Caki2 (cell line): ENCODE data around the gene BABAM2. TPM values are rescaled to one million over a fixed set of nuclear protein-coding genes. Genes with fewer than 3 reads are reported as not detected.
"Not testable (repeated sequence)": the region's sequence is repeated elsewhere in the genome, so short reads cannot be mapped to it uniquely, and the experiment has no call there.

Source experiments
- DNase-seq: peaks from one replicate; pipeline ENCODE4 v3.0.0-alpha.2; 2015; ENCODE audit warnings: low read depth
- in situ Hi-C: cut with HindIII; loops from 2 replicates; pipeline ENCODE4 v1.10.0; 2016; ENCODE audit warnings: low sequenced_read_pairs, low pct_unique_long_range_greater_than_20kb, mixed read lengths
- total RNA-seq: library from RNA; depleted of rRNA; stranded (reverse); fragments of >200 nt; shearing (Covaris generic); gene quantifications from 2 replicates; pipeline ENCODE4 v1.2.3, GENCODE V29; 2014; ENCODE audit warnings: low replicate concordance

BABAM2 gene
- total RNA-seq, 1 experiment from 2014 or later: 47.4 TPM

DNA sequence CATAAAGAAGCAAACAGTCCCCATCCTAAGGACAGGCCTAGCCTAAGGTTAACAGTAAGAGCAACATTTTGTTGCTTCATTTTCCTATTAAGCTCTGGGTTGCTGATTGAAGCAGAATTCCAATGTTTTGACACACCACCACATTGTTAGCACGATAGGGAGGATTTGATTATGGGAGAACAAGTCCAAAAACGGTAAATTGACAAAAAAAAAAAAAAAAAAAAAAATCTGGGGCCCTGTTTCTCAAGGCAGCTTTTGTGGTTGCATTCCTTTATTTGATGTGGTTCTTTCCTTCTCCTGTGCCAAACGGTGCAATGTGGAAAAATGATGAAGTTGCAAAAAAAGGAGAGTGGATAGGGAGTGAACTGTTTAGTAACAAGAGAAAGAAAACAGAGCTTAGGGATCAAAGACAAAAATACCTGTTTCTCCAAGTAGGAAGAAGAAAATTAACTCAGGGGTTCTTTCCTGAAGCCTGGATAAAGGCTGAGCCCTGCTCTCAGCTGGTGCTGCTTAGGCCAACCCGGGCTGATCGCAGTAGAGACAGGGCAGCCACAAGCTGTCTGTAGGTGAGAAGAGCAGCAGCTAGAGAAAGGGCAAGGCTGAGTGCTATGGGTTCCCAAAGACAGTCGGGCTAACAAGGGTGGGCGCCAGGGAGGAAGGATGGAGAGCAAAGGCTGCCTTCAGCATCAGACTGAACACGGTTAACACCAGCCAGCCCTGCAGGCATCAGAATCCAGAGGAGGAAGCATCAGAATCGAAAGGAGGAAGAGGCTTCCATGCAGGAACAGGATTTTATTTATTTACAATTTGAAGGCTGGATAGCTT lies 334.3 kb downstream of the BABAM2 start:
- no peak for DNase-seq
- in situ Hi-C loops: no loop called here

DNA sequence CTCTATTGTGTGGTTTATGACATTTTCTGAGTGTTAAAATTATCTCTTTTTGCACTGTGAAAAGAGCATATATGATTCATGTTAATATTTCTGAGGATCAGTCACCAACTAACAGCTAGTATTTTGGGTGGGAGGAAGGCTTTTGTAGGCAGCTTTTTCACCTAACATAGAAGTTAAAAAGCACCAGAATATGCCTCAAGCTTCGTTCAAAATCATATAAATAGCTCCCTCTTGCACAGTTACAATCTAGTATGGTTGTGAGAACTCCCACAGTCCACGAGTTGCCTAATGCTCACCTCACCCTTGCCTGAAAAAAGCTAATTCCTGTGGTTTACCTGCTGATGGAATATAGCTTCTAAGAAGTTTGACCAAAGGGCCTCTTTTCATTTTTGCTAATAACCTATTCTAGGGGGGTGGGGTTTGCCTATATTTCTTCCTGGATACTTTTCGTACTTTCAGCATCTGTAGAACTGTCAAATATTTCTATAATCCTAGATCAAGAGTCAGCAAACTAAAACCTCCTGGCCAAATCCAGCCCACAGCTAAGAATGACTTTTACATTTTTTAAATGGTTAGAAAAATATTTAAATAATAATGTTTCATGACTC lies 335.0 kb downstream of the BABAM2 start:
- no peak for DNase-seq
- in situ Hi-C loops: no loop called here

DNA sequence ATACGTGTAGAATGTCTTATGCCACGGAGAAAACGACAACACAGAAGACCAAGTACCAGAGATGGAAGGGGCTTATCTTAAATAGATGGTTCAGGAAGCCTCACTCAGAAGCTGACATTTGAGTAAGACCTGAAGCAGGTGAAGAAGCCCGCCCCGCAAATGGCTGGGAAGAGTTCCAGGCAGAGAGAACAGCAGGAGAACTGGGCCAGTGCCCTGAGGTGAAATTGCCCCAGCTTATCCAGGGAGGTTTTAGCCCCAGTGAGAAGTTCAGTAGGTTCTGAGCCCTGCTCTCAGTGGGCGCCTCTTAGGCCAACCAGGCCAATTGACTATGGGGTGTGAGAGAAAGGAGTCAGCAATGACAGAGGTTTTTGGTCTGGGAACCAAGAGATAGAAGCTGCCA lies 336.0 kb downstream of the BABAM2 start:
- in situ Hi-C loops: no loop called here

DNA sequence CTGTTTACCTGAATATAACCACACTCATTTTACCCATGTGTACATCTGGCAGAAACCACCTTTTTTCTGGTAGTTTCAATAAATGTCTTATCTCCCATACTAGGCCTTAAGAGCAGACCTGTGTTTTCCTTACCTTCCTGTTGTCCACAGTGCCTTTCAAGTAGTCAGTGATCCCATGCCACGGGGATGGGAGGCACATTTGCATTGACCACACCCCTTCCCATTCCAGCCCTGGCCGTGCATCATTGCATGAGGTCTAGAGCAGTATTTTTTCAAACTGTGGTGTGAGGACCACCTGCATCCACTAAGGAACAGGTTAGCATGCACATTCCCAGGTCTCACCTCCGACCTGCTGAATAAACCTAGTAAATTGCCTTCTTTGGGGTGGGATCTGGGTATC lies 337.0 kb downstream of the BABAM2 start:
- in situ Hi-C loops: no loop called here
- no peak for DNase-seq

More for the DNA sequence above, 336.0 kb downstream of the BABAM2 start:
- no peak for DNase-seq

DNA sequence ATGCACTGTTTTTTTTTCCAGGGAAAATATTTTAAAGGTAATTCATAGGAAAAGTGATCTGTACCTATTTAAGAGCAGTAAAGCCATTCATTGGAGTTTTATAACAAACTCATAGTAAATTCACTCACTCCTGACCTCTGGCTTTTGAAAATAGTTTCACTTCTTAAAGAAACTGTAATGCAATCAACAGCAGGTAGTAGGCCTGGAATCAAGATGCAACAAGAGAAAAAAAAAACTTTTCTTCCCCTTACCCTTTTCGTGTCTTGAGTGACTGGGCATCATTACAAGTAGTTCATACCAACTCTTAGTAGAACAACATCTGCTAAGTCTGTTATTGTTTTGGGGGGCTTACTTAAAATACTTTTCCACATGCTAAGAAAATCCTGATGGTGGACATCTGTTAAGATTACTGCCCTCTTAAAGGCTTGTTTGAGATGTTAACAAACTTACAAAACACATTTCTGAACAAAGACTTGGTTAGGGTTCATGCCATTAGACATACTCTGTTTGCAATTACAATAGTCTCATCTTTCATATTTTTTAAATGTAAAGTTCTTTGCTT lies 338.0 kb downstream of the BABAM2 start:
- no peak for DNase-seq
- in situ Hi-C loops: no loop called here

DNA sequence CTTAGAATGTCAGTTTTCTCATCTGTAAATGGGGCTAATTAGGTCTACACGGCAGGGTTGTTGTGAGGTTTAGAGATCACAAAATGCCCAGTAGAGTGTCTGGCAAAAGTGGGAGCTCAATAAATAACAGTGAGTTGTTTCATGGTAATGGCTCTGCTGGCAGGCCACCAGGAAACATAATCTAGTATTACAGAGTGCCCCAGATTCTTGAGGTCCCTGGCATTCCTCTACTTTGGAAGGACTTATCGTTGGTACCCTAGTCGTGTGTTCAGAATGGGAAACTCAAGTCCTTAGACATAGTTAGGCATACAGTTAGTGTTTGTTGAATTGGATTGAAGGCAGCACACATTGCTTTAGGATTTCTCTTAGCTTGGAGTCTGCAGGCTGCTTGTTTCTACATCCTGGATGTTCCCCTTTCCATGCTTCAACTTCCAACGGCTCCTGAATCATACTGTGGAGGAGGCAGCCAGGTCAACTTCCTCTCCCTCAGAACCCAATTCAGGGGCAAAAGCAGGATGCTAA lies 340.6 kb downstream of the BABAM2 start:
- in situ Hi-C loops: no loop called here
- no peak for DNase-seq

DNA sequence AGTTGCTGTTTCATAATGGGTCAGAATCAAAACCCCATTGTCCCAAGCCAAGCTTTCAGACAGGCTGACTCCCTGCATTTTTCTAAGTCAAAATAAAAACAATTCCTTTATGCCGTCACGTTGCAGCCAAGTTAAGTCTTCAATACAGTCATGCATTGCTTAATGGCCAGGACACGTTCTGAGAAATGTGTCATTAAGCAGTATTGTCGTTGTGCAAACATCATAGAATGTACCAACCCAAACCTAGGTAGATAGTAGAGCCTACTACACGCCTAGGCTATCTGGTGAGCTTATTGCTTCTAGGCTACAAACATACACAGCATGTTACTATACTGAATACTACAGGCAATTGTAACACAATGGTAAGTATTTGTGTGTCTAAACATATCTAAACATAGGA lies 341.8 kb downstream of the BABAM2 start:
- DNase-seq: peak; percentile 42
- in situ Hi-C loops: no loop called here

DNA sequence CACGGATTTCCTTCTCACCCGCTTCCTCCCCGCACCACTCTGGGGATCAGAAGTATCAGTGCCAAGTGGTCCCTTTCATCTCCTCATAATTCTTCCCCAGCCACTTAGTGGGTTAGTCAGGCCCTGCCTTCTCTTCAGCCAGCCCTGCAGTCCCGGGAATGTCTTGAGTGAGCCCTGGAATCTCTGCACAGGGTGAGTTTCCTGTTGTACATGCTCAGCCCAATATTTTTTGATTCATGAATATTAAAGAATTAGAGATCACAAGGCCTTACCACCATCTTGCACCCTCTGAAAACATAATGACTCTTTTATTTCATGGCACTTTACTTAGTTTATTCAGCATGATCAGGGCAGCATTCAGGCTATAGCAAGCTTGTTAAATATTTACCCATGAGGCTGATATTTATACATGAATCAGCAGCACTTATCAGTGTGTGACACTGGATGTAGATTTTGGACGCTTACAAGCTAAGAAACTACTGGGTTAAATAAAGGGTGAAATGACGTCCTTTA lies 342.7 kb downstream of the BABAM2 start:
- in situ Hi-C loops: no loop called here
- DNase-seq: peak; percentile 92

DNA sequence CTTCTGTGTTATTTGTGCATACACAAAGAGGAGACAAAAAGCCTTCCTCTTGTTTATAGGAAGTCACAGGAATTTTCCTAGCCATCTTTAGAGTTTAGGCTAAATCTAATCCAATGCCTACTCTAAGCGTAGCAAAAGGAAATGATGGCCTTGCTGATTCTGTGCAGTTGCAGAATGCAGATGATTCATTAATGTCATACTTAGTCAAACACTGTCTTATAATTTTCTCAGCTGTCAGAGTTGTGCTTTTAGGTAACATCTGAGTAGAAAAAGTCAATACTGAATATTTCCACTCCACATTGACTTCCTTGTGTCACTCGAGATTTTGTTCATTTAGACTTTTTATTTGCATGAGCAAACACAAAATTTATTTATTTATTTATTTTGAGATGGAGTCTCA lies 344.3 kb downstream of the BABAM2 start:
- no peak for DNase-seq
- in situ Hi-C loops: no loop called here

DNA sequence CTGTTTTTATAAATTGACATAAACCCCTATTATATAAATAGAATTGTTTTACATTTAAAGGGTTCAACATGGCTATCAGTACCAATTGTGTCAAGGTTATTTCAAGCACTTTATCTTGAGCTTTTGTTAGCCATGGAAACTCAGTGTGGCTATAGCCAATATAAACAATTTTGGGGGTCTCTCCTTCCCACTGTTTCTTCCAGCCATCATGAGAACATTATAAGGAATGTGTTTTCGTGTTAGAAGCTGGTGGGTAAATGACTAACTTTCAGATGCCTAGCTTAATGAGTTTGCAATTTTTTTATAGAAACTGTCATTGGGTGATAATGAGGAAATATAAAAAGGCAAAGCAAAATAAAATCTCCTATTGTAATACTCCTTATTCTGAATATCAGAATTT lies 348.7 kb downstream of the BABAM2 start:
- in situ Hi-C loops: no loop called here
- no peak for DNase-seq

DNA sequence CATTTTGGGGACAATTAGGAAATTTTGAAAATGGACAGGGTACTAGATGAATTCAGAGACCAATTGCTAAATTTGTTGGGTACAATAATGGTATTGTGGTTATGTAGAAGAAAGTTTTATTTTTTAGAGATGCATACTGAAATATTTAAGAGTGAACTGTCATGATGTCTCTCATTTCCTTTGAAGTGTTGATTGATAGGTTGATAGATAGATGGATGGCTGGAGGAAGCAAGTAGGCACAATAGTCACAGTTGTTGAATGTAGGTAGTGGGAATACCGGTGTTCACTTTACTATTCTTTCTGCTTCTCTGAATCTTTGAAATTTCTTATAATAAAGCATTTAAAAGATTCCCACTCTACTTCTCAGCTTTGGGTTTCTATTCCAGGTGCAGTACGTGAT lies 350.4 kb downstream of the BABAM2 start:
- no peak for DNase-seq
- in situ Hi-C loops: no loop called here

DNA sequence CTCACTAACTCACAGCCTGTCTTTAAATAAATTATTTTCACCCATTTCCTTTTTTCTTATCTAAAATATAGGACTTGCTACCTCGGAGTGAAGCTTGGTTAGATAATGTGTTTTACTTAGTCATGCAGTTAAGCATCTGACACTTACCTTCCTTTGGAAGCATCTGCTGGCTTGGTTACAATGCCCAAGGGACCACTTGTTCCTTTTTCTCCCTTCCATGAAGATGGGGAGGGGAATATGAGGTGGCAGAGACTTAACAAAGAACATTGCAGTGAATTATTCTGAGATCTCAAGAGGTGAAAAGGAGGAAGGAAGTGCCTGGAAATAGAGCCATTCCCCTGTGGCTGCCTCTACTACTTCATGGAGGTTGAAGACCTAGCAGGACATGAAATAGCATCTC lies 356.8 kb downstream of the BABAM2 start:
- no peak for DNase-seq
- in situ Hi-C loops: no loop called here

DNA sequence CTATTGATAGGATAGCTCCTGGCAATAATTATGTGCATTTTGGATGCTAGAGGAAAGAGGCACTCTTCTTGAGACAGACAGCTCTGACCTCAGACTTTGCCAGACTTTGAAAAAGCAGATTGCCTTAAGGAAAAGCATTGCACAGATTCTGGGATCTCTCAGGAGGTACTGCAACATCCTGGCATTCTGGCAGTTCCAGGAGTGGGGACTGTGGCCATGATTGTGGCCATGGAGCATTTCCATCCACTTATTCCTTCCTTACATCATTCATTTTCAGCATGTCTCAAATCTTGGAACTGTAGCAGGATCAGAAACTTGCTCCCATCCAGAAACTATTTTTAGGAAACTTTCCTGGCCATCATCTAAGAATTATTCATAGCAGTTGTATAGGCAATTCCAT lies 357.2 kb downstream of the BABAM2 start:
- DNase-seq: no peak
- in situ Hi-C loops: no loop called here

DNA sequence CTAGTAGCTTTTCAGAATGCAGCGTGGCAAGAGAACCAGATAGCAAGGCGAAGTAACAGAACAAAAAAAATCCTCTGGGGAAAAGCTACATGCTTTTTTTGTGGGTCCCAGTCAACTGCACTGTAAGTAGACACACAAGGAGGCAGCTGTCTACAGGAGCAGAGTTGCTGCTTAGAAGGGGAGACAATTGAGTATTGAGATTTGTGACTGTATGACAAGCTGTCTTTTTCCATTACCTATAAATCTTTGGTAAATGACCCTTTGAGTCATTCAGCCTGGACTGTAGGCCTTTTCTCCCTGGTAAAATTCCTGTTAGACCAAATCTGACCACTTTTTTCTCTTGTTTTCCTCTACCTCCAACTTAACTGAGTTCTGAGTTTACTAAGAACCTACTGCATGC lies 358.0 kb downstream of the BABAM2 start:
- DNase-seq: no peak
- in situ Hi-C loops: no loop called here

DNA sequence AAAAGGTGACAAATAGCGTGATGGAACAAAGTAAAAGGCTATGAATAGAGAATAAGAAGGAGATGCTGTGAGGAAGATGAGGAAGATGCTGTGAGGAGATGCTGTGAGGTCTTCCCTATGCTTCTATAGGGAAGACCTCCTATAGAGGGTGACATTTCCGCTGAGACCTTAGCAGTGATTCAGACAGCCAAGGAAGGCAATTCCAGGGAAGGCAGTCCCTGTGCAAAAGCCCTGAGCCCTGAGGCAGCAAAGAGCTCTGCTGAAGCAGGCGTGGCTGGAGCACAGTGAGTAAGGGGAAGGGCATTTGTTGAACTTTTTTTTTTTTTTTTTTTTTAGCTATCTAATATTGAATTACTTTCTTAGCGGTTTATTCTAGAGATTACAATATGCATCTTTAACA lies 359.5 kb downstream of the BABAM2 start:
- in situ Hi-C loops: no loop called here
- DNase-seq: peak; percentile 78

DNA sequence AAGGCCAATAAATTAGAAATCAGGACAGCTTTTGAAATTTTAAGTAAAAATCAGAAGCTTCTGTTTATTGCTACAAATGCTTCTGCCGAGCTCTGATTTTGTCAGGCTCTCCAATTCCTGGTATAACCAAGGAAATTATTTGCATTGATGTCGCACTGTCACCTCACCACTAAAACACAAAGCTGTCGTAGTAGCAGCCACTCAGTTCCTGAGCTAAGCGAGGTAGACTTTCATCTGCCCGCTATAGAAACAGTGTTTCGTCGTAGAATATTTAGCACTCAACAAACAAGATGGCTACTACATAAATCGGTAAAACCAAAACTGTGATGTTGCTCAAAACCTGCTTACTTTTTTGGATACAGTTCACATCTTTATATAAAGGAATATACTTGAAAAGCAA lies 360.8 kb downstream of the BABAM2 start:
- in situ Hi-C loops: no loop called here

DNA sequence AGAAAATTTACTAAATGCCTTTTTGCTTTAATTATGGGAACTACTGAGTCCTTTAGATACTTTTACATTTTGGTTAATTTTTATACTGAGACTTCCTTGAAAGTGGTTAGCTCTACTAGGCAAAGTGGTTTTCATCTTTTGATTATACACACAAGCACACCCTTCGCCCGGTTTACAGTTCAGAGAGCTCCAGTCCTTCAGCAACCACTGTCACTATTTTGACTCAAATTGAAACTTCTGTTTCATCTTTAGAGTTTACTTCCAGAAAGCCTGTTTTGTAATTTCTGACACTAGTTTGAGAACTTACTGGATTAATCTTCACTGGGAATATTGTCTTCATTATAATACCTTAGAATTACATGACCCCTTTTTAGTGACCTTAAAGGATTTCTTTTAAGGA lies 361.8 kb downstream of the BABAM2 start:
- no peak for DNase-seq
- in situ Hi-C loops: no loop called here

More for the DNA sequence above, 360.8 kb downstream of the BABAM2 start:
- no peak for DNase-seq

DNA sequence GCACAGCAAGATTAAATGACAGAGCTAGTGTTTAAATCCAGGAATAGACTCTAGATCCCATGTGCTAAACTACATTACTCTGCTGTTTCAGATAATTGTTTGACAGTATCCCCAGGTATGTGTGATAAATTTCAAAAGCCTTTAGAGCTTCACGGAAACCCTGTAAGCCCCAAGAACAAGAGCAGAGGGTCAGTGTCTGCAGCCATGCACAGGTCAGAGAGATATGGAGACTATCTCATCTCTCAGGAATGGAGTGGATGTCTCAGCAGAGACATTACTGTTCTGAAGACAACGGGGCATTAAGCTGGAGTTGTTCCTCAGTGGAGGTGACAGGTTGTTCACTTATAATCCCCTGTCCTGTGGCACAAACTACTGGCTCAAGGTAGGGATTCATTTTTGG lies 363.0 kb downstream of the BABAM2 start:
- in situ Hi-C loops: no loop called here
- no peak for DNase-seq

DNA sequence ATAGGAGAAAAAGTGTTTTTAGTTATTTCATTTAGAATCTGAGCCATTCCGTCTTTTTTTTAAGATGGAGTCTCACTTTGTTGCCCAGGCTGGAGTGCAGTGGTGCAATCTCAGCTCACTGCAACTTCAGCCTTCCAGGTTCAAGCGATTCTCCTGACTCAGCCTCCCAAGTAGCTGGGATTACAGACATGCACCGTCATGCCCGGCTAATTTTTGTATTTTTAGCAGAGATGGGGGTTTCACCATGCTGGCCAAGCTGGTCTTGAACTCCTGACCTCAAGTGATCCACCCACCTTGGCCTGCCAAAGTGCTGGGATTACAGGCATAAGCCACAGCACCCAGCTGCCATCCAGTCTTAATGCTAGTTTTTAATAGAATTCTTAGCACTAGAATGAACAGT lies 364.7 kb downstream of the BABAM2 start:
- DNase-seq, in situ Hi-C loops: not testable (repeated sequence)
